ENCODE measurements around the gene RPP21. TPM values are rescaled to one million over a fixed set of nuclear protein-coding genes. Genes with fewer than 3 reads are reported as not detected.

RPP21 gene
- total and polyA plus RNA-seq, 3 donors from 2014 or later: 49.8 to 101 (median 94.3) TPM

DNA sequence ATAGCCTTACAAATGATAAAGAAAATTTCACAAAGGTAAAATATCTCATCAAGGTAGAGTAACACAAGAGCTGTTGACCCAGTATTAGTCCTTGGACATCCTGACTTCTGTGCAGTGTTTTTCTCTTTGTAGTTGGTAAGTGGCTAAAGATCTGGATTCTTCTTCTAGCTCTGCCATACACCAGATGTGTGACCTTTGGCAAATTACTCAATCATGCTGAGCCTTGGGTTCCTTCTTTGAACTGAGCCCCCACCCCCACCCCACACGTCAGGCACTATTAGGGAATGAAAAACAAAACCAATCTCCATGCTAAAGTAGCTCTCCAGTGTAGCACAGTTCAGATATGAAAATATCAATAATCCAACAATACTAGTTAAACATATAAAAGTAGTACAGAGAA, 33.3 kb upstream of the RPP21 start:
- H3K9me3 ChIP-seq: no peaks in the 10 kb centered on the region
- 85 to 89% methylated on average over 1 of the region's 1 CpG for WGBS, 2 donors
- no peak for DNase-seq
- H3K4me1 ChIP-seq: no peaks in the 10 kb centered on the region
- TF ChIP-seq, protein P1, sequence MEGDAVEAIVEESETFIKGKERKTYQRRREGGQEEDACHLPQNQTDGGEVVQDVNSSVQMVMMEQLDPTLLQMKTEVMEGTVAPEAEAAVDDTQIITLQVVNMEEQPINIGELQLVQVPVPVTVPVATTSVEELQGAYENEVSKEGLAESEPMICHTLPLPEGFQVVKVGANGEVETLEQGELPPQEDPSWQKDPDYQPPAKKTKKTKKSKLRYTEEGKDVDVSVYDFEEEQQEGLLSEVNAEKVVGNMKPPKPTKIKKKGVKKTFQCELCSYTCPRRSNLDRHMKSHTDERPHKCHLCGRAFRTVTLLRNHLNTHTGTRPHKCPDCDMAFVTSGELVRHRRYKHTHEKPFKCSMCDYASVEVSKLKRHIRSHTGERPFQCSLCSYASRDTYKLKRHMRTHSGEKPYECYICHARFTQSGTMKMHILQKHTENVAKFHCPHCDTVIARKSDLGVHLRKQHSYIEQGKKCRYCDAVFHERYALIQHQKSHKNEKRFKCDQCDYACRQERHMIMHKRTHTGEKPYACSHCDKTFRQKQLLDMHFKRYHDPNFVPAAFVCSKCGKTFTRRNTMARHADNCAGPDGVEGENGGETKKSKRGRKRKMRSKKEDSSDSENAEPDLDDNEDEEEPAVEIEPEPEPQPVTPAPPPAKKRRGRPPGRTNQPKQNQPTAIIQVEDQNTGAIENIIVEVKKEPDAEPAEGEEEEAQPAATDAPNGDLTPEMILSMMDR (IDR thresholded peaks at IDR 0.05): no peak
- TF ChIP-seq POLR2A (IDR thresholded peaks at IDR 0.05): no peak
- H3K36me3 ChIP-seq (ENCODE audit: low read depth, missing control alignments): no peaks in the 10 kb centered on the region
- no peak overlapping the region for H3K4me3 ChIP-seq
- no peak overlapping the region for H3K27ac ChIP-seq
- intact Hi-C loops (cut with DNase I; ENCODE audit: low total_unique reads): no loop called here
- H3K27me3 ChIP-seq: no peaks in the 10 kb centered on the region

DNA sequence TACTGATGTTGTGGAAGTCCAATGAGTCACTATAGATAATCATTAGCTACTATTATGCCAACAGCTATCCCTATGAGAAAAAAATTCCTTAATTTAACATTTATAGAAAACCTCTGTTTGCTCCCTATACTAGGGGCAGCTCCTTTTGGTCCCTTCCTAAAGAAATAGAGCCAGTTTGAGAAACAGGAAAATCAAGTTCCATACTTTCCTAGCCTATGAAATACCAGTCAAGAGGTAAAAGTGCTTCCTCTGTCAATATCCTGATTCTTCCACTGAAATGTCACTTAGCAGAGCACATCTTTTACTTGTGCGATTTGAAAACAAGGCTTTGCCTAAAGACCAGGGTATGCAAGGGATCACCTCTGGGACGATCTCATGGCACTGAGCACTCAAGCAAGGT, 32.7 kb upstream of the RPP21 start:
- no peak overlapping the region for H3K27ac ChIP-seq

DNA sequence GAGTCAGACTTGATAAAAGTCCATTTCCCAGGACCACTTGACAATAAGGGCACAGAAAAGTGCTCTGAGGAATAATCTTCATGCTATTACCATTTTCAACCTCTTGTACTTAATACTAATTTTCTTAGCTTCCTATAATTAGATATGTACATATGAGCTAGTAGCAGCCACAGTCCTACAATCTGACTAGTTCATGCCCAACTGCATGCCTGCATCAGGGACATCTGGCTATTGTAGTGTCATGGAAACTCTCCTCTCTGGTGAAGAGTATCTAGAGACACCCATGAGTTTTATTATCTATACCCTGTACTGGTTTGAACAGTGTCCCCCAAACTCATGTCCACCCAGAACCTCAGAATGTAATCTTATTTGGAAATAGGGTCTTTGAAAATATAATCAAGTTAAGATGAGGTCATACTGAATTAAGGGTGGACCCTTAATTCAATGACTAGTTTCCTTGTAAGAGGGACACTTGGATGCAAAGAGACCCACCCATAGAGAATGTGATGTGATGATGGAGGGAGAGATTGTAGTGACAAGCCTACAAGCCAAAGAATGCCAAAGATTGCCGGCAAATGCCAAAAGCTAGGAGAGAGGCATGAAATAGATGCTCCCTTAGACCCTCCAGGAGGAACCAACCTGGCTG, 32.2 kb upstream of the RPP21 start:
- Histone ChIP-seq H3K27me3 (no peaks in the 10 kb centered on the region), H3K9me3 (no peaks in the 10 kb centered on the region), H3K4me3 (no peak overlapping the region), H3K4me1 (no peaks in the 10 kb centered on the region), H3K27ac (no peak overlapping the region), H3K36me3 (ENCODE audit: low read depth, missing control alignments) (no peaks in the 10 kb centered on the region)
- TF ChIP-seq, protein P1 (IDR thresholded peaks at IDR 0.05): no peak
- no peak for TF ChIP-seq POLR2A (IDR thresholded peaks at IDR 0.05)
- 94 to 95% methylated on average over 1 of the region's 1 CpG for WGBS, 2 donors
- intact Hi-C loops (cut with DNase I; ENCODE audit: low total_unique reads): no loop called here
- no peak for DNase-seq

More for the DNA sequence above, 32.7 kb upstream of the RPP21 start:
- Histone ChIP-seq H3K9me3 (no peaks in the 10 kb centered on the region), H3K4me3 (no peak overlapping the region), H3K27me3 (no peaks in the 10 kb centered on the region), H3K4me1 (no peaks in the 10 kb centered on the region), H3K36me3 (ENCODE audit: low read depth, missing control alignments) (no peaks in the 10 kb centered on the region)
- TF ChIP-seq POLR2A (IDR thresholded peaks at IDR 0.05): no peak
- TF ChIP-seq, protein P1 (IDR thresholded peaks at IDR 0.05): no peak
- intact Hi-C loops (cut with DNase I; ENCODE audit: low total_unique reads): no loop called here
- WGBS, 2 donors: 92 to 95% methylated on average over 2 of the region's 2 CpGs
- DNase-seq: no peak

DNA sequence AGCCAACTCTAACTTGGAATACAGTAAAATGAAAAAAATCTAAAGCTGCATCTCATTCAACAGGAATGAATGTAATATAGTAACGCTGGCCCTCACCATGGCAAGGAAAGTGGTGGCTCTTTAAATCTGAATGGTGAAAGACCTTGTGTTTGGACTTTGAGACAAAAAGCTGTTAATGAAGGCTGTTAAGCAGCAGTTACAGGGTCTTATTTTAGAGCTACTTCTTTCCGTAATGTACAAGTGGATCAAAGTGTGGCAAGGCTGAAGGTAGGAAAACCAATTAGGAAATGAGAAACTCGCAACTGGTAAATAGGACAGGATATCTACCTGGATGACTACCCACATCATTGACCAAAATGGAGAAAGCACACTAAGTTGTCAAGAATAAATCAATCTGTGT, 29.8 kb upstream of the RPP21 start:
- Histone ChIP-seq H3K27ac (no peak overlapping the region), H3K9me3 (no peaks in the 10 kb centered on the region), H3K4me1 (no peaks in the 10 kb centered on the region), H3K36me3 (ENCODE audit: low read depth, missing control alignments) (no peaks in the 10 kb centered on the region), H3K4me3 (no peak overlapping the region), H3K27me3 (no peaks in the 10 kb centered on the region)
- WGBS, 2 donors: 89 to 96% methylated on average over 3 of the region's 3 CpGs
- no peak for TF ChIP-seq POLR2A (IDR thresholded peaks at IDR 0.05)
- TF ChIP-seq, protein P1 (IDR thresholded peaks at IDR 0.05): no peak
- intact Hi-C loops (cut with DNase I; ENCODE audit: low total_unique reads): no loop called here
- DNase-seq: no peak

All from testis (tissue), 3 donors.